Colon (tissue), 2 donors: ENCODE measurements around the gene CTSC.
A peak's percentile ranks its signal among the peaks of the same experiment; 100 is the strongest.
"Not testable (repeated sequence)": the region's sequence is repeated elsewhere in the genome, so short reads cannot be mapped to it uniquely, and the experiment has no call there.

Experiments used
- FAIRE-seq: peaks from 2 replicates; lab custom pipeline; 2012; peaks lifted over from hg19 to GRCh38; lab: Jason Lieb, UNC
- donor health status: control.
- donor health status: control.

Gene CTSC

DNA sequence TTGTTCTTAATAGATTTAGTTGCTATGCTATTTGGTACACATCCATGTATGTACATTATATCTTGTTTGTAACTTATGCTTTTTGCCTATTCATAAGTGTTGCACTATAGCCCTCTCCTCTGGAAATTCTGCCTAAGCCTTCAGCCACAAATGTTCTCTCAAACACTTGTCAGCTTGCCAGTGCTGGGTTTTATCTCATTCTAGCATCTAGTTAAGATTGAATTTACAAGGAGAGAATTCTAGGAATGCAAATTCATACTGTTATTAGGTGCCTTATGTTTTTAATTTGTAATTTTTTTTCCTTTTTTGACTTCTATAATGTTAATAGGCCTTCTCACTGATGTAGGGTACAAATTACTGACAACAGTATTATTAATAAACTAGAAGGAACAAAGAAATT is 14.6 kb upstream of the CTSC start:
- no peak for FAIRE-seq

DNA sequence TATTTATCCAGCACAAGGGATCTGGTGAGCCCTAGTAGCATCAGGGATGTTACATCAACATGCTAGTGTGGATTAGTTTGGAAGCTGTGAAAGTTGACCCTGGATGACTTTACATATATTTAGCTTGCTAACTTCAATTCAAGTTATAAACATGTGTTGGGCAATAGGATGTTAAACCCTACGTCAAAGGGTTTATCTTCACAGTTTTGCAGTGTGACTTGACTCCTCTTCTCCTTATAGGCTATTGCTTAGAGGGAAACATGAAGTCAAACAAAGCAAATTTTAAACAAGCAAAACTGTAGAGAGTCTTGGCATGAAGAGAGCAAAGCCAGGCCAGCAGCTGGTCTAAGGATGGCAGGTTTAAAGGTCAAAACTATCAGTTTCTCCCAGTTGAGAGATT is 11.3 kb upstream of the CTSC start:
- FAIRE-seq: no peak

DNA sequence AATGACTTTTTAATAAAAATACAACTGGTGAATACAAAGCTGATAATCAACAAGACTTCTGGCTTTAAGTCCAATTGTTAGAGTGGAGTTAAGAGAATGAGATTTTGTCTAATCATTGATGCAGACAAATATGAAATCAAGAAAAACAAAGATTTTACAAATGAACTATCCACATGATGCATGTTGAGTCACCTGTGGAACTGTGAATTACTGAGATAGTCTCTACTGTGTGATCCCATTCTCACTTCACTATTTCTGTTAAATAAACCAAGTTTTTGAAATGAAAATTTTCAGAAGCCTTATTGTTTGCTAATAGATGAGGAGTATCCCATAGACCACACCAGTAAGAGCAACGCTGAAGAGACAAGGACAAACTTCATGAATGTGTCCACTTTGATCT is 8.4 kb upstream of the CTSC start:
- FAIRE-seq: no peak

DNA sequence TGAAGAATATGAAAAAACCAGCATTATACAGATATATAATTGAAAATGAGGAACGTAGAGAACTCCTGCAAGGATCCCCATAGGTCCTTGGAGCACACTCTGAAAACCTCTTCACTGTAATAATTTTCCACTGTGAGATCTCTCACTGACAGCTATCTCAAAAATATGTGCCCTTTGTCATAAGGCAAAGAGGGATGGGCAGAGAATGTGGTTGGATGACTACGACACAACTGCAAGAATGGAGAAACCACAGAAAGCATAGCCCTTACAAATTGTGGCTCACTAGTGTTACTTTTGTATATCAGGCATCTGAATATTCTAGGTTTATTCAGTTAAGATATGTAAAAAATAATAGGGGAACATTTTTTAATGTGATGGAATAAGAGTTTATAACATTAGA is 7.9 kb upstream of the CTSC start:
- no peak for FAIRE-seq

DNA sequence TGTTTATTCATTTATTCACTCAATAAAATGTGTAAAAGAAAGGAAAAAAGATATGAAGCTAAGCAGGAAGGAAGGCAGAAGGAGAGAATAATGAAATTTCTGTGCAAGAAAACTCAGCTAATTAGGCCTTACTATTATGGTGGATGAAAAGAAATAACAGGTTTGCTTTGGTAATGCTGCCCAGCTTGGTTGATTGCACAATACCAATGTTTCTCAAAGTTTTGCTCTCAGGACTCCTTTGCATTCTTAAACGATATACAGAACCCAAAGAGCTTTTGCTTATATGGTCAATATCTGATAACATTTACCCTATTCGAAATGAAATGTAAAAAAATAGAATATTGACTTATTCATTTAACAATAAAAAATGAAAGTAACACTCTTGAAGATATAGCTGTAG is 7.3 kb upstream of the CTSC start:
- FAIRE-seq: no peak

DNA sequence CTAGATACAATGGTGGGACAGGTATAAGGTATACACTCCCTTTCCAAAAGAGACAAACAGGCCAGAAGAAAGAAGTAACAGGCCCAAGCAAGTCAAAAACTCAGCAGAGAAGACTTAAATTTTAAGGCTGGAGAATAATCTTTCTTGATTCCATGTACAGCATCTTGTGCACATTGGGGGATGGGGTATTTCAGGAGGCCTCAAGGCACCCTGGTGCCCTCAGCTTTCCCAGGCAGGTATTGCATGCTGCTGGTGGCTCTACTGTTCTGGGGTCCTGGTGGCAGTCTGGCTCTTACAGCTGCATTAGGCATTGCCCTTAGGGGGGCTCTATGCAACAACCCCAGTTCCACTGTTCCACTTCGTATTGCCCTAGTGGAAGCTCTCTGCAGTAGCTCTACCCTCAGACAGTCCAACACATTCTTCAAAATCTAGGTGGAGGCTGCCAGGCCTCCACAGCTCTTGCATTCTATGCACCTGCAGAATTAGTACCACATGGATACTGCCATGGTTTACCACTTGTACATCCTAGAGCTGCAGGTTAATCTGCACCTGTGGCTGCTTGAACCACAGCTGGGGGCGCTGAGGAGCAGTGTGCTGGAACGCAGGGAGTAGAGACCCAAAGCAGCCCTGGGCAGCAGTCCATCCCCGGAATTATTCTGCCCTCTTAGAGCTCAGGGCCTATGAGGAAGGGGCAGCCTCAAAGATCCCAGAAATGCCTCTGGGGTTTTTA is 4.2 kb upstream of the CTSC start:
- FAIRE-seq: no peak

DNA sequence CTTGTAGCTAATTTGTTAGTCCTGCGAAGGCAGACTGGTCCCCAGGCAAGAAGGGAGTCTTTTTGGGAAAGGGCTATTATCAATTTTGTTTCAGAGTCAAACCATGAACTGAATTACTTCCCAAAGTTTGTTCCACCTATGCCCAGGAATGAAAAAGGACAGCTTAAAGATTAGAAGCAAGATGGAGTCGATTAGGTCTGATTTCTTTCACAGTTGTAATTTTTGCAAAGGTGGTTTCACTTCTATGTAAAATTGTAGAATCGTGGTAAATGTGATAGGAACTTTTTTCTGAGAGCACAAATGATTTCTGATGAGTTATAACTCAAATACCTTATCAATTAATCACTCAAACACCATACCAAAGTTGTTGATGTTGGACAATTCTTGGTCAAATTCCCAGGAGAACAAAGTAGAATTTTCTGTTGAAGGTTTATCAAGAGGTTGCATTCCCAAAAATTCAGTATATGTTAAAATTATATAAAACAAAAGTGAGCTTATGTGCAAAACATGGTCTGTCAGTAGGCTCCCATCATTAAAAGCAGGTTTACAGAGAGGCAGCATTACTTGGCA is 2.9 kb upstream of the CTSC start:
- no peak for FAIRE-seq

DNA sequence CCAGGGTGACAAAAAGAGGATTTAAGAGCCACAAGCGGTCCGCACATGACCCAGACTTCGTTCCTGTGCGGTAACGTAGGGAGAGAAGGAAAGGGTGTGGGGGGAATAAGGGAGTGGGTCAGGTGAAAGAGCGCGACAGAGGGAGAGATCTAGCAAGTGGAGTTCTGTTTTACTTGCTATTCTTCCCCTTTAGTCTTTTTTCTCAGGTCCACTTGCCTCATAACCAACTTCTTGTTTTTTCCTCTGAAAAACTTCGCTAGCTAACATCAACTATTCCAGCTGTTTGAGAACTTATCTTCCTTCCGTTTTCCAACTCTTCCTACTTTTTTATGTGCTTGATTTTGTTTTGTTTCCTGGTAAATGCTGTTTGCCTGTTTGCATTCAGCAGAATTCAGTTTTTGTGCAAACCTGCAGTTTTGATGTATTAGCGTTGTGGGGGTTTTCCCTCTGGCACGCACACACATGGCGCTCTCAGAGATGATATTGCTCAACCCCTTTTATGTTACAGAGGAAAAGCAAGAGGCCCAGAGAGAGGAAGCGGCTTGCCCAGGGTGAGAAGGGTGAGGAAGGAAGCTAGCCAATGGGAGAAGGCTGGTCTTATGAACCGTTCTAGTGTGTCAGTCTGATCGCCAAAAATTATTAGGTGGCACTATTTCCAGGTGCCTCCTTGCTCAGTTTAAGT is 592 bp upstream of the CTSC start:
- no peak for FAIRE-seq

DNA sequence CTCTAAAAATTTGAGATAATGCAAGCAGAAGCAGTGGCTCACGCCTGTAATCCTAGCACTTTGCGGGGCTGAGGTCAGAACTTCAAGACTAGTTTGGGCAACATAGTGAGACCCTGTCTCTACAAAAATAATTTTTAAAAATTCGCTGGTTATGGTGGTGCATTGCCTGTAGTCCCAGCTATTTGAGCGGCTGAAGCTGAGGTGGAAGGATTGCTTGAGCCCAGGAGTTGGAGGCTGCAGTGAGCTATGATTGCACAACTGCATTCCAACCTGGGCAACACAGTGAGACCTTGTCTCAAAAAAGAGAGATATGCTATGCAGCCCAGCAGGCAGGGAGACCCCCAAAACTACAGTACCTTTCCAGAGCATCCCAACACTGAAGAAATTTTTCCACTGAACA is 2.3 kb downstream of the CTSC start:
- no peak for FAIRE-seq

DNA sequence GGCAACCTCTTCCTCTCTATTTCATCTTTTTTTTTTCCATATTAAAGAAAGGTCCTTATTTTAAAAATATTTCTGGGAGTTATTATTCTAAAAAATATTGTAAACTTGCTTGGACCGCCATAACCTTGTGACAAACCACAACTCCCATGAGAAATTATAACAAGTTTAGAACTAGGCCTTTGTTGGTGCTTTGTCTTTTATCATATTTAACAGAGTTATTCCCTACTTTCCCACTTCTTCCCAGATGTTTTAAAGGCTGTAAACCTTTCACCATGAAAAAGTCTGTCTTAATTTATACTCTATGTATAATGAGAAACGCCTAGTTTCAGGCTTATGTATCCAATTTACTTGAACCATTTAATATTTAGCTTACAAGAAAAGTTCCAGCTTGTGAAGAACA is 3.7 kb downstream of the CTSC start:
- no peak for FAIRE-seq

DNA sequence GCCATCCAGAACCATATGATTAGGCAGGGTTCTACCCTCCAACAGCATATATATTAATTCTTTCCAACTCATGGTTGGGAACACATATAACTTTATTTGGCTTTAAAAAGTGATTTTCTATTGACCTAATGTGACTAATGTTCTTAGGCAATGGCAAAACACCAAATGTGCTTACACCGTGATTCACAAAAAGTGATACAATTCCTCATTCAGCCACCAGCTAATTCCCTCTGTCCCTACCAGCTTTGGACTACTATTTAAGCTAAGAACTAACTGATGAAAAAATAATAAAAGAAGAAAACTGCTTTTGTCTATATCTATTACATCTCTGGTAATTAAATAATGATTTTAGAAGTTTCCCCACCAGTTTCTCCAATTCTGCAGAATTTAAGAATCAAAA is 4.7 kb downstream of the CTSC start:
- no peak for FAIRE-seq

DNA sequence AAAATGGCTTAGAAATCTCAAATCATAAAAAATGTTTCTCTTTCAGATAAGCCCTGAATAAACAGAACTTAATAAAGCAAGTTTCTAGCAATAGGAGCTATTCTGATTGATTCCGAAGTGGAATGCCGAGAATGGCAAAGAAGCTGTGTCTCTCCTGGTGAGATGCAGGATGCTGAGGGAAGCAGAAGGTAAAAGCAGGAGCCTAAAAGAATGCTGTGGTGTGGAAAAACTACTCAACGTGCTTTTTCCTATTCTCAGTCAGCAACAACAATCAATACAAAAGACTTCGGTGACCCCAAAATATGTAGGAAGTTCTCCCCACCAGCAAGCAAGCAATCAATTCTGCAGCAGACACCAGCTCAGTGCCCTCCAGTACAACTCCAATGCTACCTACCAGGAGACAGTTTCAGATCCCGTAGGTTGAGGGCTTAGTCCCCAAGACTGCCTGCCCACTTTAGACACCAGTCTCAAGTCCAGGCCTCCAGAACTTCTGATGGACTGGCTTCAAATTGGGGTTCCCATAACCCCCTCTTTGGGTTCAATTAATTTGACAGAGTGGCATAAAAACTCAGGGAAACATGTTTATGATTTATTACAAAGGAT is 6.6 kb downstream of the CTSC start:
- no peak for FAIRE-seq

DNA sequence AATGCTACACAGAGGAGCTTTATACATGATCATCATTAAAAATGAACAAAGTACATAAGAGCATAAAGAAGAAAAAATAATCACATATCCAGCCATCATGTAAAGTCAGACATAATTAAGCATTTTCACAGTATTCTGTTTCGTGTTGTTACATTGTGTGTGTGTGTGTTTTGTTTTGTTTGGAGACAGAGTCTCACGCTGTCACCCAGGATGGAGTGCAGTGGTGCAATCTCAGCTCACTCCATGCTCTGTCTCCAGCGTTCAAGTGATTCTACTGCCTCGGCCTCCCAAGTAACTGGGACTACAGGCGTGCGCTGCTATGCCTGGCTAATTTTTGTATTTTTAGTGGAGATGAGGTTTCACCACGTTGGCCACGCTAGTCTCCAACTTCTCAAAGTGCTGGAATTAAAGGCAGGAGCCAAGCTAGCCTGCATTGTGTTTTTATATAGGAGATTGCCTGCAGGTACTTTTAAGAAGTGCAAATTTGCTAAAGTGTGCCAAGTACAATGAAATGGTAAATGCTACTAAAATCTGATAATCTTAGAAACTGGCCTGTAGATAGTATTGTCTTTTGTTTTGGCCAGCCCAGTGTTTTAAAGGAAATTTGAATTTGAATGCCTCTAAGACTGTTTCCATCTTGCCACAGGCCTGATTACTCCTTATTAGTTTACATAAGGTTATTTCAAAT is 7.8 kb downstream of the CTSC start:
- FAIRE-seq: no peak

DNA sequence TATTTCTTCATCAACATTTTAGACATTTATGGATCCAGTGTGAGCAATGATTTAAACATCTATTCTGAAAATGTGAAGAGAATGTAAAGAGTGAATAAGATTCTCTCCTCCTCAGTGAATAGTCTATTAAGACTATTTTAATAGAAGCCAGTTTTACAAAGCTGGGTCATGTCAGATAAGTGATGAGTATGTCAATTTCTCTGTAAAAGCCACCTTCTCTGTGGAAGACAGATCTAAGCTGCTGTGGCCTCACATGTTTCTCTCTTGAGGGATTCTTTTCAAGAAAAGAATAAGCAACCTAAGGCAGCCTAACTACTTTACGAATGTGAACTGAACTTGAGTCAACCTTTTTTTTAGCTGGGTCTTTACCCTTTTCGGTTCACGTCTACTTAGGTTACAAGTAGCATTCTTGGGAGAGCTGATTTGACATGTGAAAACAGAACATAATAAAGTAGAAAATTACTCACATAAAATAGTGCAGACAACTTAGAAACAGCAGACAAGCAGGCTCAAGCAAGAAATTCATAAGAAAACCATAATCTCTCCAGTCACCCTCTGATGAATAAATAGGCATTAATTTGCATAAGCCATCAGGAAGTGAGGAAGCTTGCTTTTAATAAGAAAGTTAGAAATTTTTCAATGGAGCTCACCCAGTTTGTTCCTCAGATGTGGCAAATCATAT is 9.9 kb downstream of the CTSC start:
- FAIRE-seq: no peak

DNA sequence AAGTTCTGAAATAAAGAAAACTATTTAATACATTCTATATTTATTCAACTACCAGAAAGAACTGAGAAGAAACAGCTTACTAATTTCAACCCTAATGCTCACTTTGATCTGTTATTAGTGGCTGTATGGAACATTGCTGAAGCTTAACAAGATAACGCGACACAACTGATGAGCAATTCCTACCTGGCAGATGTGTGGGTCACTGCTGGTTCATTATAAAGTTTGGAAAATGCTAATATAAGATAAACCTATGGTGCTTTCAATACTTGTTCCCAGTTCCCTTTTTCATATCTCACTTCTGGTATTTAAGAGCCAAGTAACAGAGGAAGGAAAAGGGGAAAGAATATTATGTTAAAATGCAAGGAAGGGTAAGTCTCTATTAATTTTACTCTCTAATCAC is 10.5 kb downstream of the CTSC start:
- FAIRE-seq: no peak

DNA sequence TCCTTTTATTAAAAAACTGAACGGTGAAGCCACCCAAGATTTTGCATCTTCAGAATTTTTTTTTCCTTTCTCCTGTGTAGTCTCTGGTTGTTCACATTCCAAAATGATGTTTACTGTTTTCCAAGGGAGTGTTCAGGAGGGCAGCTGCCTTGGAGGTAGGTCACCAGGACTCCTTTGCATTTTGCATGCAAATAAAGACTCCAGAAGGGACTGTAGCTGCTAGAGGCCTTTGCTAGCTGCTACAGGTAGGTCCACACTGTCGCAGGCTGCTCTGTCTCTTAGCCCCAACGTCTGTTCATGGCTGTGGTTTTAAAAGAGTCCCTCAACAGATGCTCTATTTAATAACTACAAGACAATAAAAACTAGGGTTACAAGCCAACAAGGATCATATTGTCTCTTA is 11.4 kb downstream of the CTSC start:
- no peak for FAIRE-seq

DNA sequence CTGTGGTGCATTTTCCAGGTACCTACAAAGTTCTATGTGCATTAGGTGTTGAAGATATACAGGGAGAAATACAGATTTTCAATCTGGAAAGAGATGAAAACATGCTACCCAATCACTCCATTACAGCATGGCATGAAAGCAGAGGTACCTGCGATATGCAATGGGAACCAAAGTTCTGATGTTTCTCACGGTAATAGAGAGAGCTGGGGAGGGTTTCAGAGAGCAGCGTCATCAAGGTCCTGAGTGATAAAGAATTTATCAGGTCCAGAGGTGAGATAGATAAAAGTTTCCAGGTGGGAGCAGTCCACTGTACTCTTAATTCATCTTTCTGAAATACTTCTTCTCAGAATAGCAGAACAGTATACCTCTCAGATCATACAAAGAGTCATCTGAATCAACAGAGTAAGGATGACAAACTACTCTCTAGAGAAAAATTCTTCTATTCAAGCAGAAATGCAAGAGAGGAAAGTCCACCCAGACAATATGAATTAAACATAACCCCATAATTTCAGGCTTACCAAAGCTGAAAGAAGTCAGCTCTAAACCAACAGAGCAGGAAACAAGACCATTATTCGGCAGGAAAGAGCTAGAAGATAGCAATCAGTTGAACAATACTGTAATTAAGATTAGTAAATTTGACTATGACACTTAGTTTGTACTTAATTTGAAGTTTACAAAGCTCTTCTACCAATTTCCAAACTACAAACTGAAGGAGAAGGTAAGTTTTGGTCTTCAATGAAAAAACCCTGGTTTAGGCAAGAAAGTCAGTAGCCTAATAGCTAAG is 12.8 kb downstream of the CTSC start:
- no peak for FAIRE-seq

DNA sequence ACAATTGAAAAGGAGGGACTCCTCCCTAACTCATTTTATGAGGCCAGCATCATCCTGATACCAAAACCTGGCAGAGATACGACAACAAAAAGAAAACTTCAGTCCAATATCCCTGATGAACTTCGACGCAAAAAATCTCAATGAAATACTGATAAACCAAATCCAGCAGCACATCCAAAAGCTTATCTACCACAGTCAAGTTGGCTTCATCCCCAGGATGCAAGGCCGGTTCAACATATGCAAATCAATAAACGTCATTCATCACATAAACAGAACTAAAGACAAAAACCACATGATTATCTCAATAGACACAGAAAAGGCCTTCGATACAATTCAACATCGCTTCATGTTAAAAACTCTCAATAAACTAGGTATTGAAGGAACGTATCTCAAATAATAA is 14.7 kb downstream of the CTSC start:
- FAIRE-seq: not testable (repeated sequence)

DNA sequence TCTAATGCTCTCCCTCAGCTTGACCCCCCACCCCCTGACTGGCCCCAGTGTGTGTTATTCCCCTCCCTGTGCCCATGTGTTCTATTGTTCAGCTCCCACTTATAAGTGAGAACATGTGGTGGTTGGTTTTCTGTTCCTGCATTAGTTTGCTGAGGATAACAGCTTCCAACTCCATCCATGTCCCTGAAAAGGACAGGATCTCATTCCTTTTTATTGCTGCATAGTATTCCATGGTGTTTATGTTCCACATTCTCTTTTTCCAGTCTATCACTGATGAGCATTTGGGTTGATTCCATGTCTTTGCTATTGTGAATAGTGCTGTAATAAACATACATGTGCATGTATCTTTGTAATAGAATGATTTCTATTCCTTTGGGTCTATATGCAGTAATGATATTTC is 16.1 kb downstream of the CTSC start:
- FAIRE-seq: not testable (repeated sequence)

DNA sequence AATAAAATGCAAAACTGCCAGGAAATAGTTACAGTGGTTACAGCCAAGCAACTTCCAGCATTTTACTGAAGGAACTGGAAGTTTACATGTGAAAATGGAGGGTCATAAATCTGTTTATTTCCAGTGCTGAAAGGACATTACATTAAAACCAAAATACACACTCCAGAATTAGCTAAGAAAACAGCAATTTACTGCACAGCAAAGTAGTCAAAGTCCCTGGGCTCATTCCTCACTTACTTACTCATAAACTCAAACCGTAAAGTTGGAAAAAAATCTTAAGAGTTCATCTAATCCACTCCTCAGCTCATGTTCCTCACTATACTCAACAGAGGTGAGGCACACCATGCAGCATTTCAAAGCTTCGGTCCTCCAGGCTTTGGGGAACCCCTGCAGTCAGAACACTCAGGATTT is 17.4 kb downstream of the CTSC start:
- FAIRE-seq: no peak

DNA sequence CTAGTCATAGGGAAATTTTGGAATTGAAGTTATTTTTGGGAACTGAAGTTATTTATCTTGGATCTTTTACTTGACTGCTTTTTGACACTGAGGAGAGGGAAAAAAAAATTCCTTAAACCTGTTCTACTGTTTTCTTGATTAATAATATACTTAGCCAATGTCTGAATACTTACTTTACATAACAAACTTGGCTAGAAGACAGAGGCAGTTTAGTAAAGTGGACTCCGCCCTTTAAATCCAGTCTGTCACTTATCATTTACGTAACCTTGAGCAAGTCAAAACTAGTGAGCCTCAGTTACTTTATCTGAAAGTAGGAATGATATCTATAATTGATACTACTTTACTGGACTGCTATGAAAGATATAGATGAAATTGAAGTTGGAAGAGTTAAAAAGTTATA is 19.5 kb downstream of the CTSC start:
- peak; percentile 41 for FAIRE-seq
